Ascending aorta (tissue), 2 donors: Measurements from ENCODE around the gene TTC7B. TPM values are rescaled to one million over a fixed set of nuclear protein-coding genes. Genes with fewer than 3 reads are reported as not detected.

Source experiments
- DNase-seq, 2 donors: peaks; one replicate each; pipeline ENCODE4 v3.0.0-alpha.2; 2019; ENCODE audit warnings: low spot score in 2 of 2
- H3K27ac ChIP-seq, 2 donors: fragments of 200-600 bp; sonication (generic); one replicate each; pipeline ENCODE4 v1.5.1; 2016 to 2017; ENCODE audit warnings: mild to moderate bottlenecking in 1 of 2
- H3K27me3 ChIP-seq: fragments of 200-600 bp; sonication (generic); one replicate; pipeline ENCODE4 v1.5.1; 2017
- H3K36me3 ChIP-seq, 2 donors: fragments of 200-600 bp; sonication (generic); one replicate each; pipeline ENCODE4 v1.5.1; 2016
- H3K4me1 ChIP-seq, 2 donors: fragments of 200-600 bp; sonication (generic); one replicate each; pipeline ENCODE4 v1.5.1; 2016 to 2017; ENCODE audit warnings: mild to moderate bottlenecking in 1 of 2
- H3K4me3 ChIP-seq, 2 donors: fragments of 200-600 bp; sonication (generic); one replicate each; pipeline ENCODE4 v1.5.1; 2016 to 2017; ENCODE audit warnings: mild to moderate bottlenecking in 1 of 2
- H3K9me3 ChIP-seq, 2 donors: fragments of 200-600 bp; sonication (generic); one replicate each; pipeline ENCODE4 v1.5.1; 2016
- CTCF ChIP-seq, 3 experiments: fragments of 200-600 bp in 2 of 3; fragments of 450-650 bp in 1 of 3; sonication (generic) in 2 of 3; IDR thresholded peaks; one replicate each; pipeline ENCODE4 v1.5.1; 2016 to 2019; ENCODE audit warnings: antibody characterized with exemption in 3 of 3, mild to moderate bottlenecking in 1 of 3, moderate library complexity in 1 of 3
- intact Hi-C: fragments of 100-400 bp; cut with DNase I; formaldehyde crosslinking; loops from one replicate; pipeline ENCODE4 v1.15.1; 2023
- total RNA-seq: library from RNA; depleted of rRNA; stranded (reverse); fragments of >200 nt; gene quantifications from one replicate; pipeline ENCODE4 v1.1.0, GENCODE V29; 2016

Gene TTC7B
- total RNA-seq, 1 donor from 2014 or later: 18.5 TPM

- Histone ChIP-seq H3K9me3 (no peaks in the 10 kb centered on the region), H3K4me1 (peaks cover 0 to 6% of the 10 kb centered on the region in 2 donors), H3K27me3 (no peaks in the 10 kb centered on the region), H3K36me3 (peaks cover 0 to 5% of the 10 kb centered on the region in 2 donors), H3K4me3 (no peak overlapping the region), H3K27ac (no peak overlapping the region)
- TF ChIP-seq CTCF (IDR thresholded peaks at IDR 0.05): no peak
- intact Hi-C loops: loop anchor here (2.0 to 5.0 kb wide), 2 partner anchors 199 to 296 kb away; no protein-coding TSS in a partner anchor
- DNase-seq: no peak
Measured at GRCh38 chr14:90597961-90598360, 218.3 kb downstream of the TTC7B start.

- intact Hi-C loops: loop anchor here (5.0 kb wide), 1 partner anchor 294 kb away; no protein-coding TSS in a partner anchor
Measured at GRCh38 chr14:90596733-90597132, 219.5 kb downstream of the TTC7B start.

GRCh38 chr14:90593254-90594040 is 222.8 kb downstream of the TTC7B start:
- TF ChIP-seq CTCF (IDR thresholded peaks at IDR 0.05): no peak
- H3K36me3 ChIP-seq: peaks cover 5 to 19% of the 10 kb centered on the region in 2 donors
- no peak overlapping the region for H3K27ac ChIP-seq
- intact Hi-C loops: no loop called here
- H3K27me3 ChIP-seq: no peaks in the 10 kb centered on the region
- H3K4me1 ChIP-seq: no peaks in the 10 kb centered on the region
- no peaks in the 10 kb centered on the region for H3K9me3 ChIP-seq
- no peak overlapping the region for H3K4me3 ChIP-seq
- no peak for DNase-seq

More at GRCh38 chr14:90596733-90597132, 219.5 kb downstream of the TTC7B start:
- no peaks in the 10 kb centered on the region for H3K27me3 ChIP-seq
- peaks cover 0 to 6% of the 10 kb centered on the region in 2 donors for H3K4me1 ChIP-seq
- no peak for DNase-seq
- H3K27ac ChIP-seq: no peak overlapping the region
- no peak for TF ChIP-seq CTCF (IDR thresholded peaks at IDR 0.05)
- H3K36me3 ChIP-seq: peaks cover 3 to 10% of the 10 kb centered on the region in 2 donors
- H3K9me3 ChIP-seq: no peaks in the 10 kb centered on the region
- H3K4me3 ChIP-seq: no peak overlapping the region

- Histone ChIP-seq H3K4me1 (no peaks in the 10 kb centered on the region), H3K27me3 (no peaks in the 10 kb centered on the region), H3K9me3 (no peaks in the 10 kb centered on the region), H3K4me3 (no peak overlapping the region), H3K36me3 (peaks cover 5 to 22% of the 10 kb centered on the region in 2 donors), H3K27ac (no peak overlapping the region)
- intact Hi-C loops: no loop called here
- TF ChIP-seq CTCF (IDR thresholded peaks at IDR 0.05): no peak
- DNase-seq: no peak
Measured at GRCh38 chr14:90592655-90593054, 223.6 kb downstream of the TTC7B start.

GRCh38 chr14:90587918-90588317 is 228.3 kb downstream of the TTC7B start:
- H3K9me3 ChIP-seq: no peaks in the 10 kb centered on the region
- peaks cover 11 to 17% of the 10 kb centered on the region in 2 donors for H3K36me3 ChIP-seq
- H3K27me3 ChIP-seq: no peaks in the 10 kb centered on the region
- no peaks in the 10 kb centered on the region for H3K4me1 ChIP-seq
- no peak overlapping the region for H3K27ac ChIP-seq
- TF ChIP-seq CTCF (IDR thresholded peaks at IDR 0.05): no peak
- DNase-seq: no peak
- intact Hi-C loops: no loop called here
- no peak overlapping the region for H3K4me3 ChIP-seq
